GM18508 (cell line): Measurements from ENCODE around the gene DOCK4.

Source experiments
- ATAC-seq: cut with Tn5 transposase; IDR thresholded peaks from one replicate; pipeline ENCODE4 v1.9.1; 2021; ENCODE audit warnings: moderate number of reproducible peaks; ENCODE audit not compliant: insufficient read depth, unreplicated experiment

DOCK4 gene

DNA sequence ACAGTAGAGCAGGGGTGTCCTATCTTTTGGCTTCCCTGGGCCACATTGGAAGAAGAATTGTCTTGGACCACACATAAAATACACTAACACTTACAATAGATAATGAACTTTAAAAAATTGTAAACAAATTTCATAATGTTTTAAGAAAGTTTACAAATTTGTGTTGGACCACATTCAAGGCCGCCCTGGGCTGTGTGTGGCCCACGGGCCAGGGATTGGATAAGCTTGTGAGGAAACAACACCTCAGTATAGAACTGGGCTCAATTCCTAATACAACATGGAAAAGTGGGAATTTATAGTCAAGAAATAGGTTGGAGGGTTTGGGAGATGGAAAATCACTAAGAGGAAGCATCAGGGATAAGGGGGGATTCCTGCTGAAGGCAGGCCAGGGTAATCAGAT is 18.0 kb upstream of the DOCK4 start:
- no peak for ATAC-seq

DNA sequence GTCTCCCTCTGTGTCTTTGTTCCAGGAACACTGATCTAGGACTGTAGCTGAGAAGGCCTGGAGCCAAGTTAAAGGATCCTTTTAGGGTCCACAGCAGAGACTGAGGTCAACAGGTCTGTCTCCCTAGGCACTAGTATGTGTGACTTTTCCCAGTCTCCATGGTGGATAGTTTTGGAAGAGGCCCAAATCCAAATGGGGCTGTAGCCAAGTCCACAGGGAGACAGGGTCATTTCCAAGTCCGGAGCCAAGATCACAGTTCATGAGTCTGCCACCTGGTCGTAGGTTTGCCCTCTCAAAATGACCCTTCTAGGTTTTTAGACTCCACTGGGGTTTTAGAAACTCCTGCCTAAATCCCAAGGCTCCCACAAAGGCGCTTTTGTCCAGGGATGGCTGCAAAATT is 17.1 kb upstream of the DOCK4 start:
- no peak for ATAC-seq

DNA sequence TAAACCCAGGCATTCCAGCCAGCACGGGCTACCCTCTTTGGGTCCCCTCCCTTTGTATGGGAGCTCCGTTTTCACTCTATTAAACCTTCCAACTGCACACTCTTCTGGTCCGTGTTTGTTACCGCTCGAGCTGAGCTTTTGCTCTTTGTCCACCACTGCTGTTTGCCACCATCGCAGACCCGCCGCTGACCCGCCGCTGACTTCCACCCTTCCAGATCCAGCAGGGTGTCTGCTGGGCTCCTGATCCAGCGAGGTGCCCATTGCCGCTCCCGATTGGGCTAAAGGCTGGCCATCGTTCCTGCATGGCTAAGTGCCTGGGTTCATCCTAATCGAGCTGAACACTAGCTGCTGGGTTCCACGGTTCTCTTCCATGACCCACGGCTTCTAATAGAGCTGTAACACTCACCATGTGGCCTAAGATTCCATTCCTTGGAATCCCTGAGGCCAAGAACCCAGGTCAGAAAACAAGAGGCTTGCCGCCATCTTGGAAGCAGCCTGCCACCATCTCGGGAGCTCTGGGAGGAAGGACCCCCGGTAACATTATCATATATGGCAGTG is 14.8 kb upstream of the DOCK4 start:
- no peak for ATAC-seq

GRCh38 chr7:112215787-112216186 is 9.6 kb upstream of the DOCK4 start:
- no peak for ATAC-seq

DNA sequence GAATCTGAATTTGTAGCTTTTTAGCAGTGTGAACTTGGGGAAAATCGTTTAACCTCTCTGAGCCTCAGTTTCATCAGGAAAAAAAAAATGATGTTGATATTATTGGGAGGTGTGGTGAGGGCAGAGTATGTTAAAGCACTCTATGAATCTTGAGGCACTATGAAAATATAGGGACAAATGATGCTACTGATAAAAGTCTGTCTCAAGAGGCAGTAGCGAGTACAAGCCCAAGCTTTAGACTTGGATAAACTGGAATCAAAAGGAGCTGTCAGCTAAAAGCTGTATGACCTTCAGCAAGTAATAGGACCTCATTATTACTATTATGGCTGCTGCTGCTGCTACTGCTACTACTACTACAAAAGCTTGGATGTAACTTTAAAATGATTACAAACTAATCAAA is 8.7 kb upstream of the DOCK4 start:
- ATAC-seq = no peak

- no peak for ATAC-seq
Observed at GRCh38 chr7:112214268-112214667, 8.1 kb upstream of the DOCK4 start.

DNA sequence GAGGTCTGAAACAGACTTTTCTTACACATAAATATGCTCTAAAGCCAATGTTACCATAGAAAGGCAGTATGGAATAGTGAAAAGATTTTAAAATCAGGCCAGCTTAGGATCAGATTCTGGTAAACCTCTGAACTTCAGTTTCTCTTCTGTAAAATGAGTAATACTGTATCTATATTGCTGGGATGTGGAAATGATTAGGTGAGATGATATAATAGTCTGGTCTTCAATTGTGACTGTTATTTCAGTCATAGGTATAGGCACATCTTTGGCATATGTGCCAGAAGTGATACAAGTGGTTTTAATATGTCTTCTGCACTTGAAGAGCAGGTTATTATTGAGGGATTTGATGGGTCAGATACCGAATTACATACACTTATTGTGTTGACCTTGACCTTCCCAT is 7.5 kb upstream of the DOCK4 start:
- no peak for ATAC-seq

DNA sequence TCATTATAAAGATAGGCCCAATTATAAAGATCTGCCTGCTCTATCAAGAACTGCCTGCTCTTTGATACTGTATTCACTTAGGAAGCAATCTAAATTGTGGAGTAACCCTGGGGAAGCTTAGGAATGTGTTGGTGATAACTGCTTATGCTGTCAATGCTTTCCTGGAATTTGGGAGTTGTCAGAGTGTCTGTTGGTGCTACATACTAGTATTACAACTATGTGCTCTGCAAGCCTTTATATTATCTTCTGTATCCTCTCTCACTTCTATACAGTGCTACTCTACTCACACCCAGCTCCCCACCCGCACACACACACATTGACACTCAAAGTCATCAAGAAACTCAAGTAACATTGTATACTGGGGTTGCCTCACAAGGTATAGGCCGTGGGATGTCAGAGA is 6.4 kb upstream of the DOCK4 start:
- no peak for ATAC-seq

- ATAC-seq = no peak
Observed at GRCh38 chr7:112211348-112211907, 5.2 kb upstream of the DOCK4 start.

DNA sequence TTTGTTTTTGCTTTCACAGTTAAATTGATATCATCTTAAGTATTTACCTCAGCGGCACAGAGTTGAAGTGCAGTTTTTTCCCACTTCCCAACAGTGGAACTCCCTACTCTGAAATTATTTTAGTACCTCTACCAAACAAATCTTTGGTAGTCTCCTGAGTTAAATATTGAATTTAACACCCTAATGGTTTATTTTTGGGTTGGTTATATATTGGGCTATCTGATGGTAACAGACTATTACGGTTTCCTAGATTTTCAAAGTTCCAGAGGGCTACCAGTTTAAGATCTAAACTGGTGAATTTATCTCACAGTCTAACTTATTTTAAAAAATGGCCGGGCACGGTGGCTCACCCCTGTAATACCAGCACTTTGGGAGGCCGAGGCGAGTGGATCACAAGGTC is 1.6 kb upstream of the DOCK4 start:
- ATAC-seq = no peak

- no peak for ATAC-seq
Observed at GRCh38 chr7:112206991-112207592, 893 bp upstream of the DOCK4 start.

- ATAC-seq = peak; percentile 0
Observed at GRCh38 chr7:112205343-112206237, 609 bp downstream of the DOCK4 start.

DNA sequence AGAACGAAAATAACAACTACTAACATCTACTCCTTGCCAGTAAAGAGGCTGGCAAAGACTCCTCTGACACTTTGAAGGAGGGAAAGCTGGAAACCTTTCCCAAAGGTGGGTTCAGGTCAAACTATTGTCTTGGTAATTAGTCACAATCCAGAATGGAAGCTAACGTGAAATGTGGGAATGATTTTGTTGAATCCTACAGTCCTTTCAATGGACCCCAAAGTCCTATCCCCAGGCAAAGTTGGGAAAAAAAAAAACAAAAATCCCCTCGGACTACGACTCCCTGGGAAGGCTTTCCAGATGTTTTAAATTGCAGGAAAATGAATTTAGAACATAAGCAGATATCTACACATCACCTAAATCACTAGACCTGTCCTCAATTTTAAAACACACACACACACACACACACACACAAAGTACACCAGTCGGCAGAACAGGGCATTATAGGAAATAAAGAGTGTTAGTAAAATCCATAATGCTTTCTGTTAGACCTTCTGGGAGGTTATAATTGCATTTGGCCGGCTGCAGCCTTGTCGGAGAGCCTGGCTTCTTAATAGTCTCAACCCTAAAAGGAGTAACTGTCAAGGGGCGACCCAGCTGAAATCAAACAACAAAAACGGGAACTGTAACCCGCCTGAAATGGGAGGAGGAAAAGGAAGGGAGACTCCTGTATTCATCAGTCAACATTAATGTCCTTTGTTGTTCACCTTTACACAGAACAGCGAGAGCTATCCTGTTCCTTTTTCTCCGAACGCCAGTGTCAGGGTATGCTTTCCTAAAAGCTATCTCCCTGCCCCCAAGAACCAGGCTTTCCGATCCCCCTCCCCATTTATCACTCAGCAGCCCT is 1.5 kb downstream of the DOCK4 start:
- ATAC-seq = no peak

- ATAC-seq = no peak
Observed at GRCh38 chr7:112203365-112203739, 2.8 kb downstream of the DOCK4 start.

GRCh38 chr7:112202816-112203215 is 3.4 kb downstream of the DOCK4 start:
- ATAC-seq = no peak

DNA sequence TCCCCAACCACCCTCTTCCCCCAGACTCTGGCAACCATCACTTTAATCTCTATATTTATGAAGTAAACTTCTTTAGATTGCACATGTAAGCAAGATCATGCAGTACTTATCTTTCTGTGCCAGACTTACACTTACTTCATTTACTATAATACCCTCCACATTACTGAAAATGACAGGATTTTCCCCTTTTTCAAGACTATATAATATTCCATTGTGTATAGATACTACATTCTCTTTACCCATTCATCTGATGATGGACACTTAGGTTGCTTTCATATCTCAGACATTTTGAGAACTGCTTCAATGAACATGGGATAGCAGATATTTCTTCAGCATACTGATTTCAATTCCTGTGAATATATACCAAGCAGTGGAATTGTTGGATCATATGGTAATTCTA is 4.4 kb downstream of the DOCK4 start:
- no peak for ATAC-seq

GRCh38 chr7:112201411-112201810 is 4.8 kb downstream of the DOCK4 start:
- ATAC-seq = no peak

DNA sequence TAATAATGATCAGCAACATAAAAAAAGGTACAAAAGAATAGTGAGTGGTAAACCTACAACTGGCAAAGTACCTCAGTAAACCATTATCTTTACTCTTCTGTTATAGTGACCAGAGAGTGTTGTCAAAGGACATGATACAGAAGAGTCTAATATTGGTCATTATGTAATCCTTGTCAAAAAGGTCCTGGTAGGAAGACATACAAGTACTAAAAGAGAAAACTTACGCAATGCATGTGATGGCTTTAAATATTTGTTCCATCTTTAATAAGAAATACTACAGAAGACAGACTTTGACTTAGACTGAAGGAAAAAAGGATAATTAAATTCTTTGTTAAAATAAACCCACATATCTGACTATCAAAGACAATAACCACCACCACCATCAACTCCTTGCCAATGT is 6.5 kb downstream of the DOCK4 start:
- ATAC-seq = no peak

DNA sequence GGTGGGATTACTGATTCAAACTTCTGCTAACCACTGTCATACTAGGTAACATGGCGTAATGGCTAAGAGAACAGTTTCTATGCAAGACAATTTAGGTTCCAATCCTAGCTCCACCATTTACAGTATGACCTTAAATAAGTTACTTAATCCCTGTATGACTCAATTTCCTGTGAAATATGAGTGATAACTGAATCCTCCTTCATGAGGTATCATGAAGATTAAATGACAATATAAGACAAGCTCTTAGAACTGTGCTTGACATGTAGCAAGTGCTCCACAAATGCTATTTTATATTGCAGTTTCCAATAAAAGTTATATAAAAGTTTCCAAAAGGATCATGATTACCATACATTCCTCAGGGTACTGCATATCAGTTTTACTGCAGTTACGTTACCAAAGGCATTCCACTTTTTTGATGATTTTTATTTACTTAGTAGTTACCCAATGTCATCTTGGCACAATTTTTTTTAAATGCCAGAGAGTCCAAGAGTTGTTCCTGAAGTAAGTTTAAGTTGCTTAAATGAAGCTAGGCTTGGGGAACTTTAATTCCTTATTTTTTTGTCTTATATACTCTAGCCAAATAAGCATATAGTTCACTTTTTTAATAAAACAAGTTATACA is 7.1 kb downstream of the DOCK4 start:
- no peak for ATAC-seq

DNA sequence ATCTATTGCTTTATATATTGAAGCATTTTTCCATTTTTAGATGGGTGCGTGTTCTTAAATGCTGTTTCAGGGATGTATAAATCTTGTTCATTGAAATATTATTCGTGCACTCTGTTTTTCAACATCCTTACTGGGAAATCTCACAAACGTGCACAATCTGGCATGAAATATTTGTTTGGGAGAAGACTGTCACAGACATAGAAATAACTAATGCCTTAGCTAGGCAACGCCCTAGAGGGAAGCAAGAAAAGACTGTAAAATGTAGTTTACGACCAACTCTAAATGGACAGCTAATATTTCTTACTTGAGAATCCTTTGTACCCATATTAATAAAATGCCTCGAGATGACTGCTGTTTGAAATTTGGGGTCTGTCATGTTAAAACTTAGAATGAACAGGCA is 8.9 kb downstream of the DOCK4 start:
- no peak for ATAC-seq
